ENCODE measurements around the gene ZNF560.

ZNF560 gene

DNA sequence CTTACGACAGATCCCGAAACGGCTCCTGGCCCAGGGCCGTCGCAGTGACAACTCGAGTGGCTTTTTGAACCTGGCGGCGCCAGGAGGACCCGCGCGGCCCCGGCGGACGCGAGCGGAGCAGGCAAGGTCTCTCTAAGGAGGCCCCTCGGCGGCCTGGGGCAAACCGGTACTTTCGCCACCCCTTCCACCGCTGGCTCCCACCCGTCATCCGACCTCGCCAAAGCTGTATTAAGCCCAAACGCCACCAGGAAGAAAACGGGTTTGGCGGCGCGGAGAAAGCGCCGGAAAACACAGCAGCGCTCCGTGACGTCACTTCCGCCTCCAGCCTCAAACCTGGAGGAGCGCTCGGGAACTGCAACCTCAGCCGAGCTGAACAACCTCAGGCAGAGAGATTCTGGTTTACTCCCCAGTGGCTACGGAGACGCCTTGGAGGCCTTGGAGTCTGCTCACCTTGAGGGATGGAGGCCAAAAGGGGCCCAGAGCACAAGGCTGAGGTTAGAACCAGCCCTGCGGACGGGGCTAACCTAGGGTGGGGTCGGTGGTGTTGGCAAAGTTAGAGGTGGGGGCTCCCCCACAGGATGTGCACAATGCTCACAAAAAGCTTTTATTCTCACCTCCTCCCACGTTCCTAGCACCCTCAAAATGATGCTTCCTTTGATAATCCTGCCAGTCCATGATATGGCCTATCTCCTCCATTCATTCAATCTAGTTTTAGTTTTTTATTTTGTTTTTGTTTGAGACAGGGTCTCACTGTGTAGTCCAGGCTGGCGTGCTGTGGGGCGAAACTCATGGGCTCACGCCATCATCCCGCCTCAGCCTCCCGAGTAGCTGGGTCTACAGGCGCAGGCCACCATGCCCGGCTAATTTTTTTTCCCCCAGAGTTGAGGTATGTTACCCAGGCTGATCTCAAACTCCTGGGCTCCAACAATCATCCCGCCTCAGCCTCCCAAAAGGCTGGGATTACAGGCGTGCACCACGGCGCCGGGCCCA is 62.8 kb downstream of the ZNF560 start, which contains the start of gene ZNF266:
Gene ZNF266 (minus strand): TSS at position 295 of the 990 bp plus-strand sequence. CDS start 15,484 bp downstream, outside the sequence.
- peak; percentile 81 for DNase-seq (ENCODE audit: low read depth)
- TF ChIP-seq, protein P1, sequence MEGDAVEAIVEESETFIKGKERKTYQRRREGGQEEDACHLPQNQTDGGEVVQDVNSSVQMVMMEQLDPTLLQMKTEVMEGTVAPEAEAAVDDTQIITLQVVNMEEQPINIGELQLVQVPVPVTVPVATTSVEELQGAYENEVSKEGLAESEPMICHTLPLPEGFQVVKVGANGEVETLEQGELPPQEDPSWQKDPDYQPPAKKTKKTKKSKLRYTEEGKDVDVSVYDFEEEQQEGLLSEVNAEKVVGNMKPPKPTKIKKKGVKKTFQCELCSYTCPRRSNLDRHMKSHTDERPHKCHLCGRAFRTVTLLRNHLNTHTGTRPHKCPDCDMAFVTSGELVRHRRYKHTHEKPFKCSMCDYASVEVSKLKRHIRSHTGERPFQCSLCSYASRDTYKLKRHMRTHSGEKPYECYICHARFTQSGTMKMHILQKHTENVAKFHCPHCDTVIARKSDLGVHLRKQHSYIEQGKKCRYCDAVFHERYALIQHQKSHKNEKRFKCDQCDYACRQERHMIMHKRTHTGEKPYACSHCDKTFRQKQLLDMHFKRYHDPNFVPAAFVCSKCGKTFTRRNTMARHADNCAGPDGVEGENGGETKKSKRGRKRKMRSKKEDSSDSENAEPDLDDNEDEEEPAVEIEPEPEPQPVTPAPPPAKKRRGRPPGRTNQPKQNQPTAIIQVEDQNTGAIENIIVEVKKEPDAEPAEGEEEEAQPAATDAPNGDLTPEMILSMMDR (IDR thresholded peaks at IDR 0.05; ENCODE audit: control insufficient read depth, extremely low read depth, insufficient read depth): peak; percentile 31; the same call in 1 of the 2 replicates
- H3K4me3 ChIP-seq (ENCODE audit: low read depth, low read length): peak within 1 kb of the TSS; percentile 73

DNA sequence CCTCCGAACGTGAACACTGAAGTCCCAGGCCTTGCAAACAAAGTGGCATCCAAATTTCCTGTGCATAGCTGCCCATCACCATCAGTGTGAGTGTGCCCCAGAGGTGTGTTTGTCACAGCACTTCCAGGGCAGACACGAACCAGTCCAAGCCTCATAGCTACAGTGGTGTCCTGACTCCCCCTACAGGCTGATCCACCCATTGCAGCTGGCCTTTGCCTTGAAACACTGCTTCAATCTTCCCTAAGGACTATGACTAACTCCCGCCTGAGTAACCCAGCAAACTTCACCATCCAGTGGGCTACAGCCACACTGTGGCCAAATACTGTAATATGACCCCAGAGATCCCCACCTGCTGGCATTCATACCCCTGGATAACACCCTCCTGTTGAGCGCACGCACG is 66.9 kb downstream of the ZNF560 start:
- DNase-seq (ENCODE audit: low read depth): no peak
- TF ChIP-seq, protein P1 (IDR thresholded peaks at IDR 0.05; ENCODE audit: control insufficient read depth, extremely low read depth, insufficient read depth): peak; percentile 55

DNA sequence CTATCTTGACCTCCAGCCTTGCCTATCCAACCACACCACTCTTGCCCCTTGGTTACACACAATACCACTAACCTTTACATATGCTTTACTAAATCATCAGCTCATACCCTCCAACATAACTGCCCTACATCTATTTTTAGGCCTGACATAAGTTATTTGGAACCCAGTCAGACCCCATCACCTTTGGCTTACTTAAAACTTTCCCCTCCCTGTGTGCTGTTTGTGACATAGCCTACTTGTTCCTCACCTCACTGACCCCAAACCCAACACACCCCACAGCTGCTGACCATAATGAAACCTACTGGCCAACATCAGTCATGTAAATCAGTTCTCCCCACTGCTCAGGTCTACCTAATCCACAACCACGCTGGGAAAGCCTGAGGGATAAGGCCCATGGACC is 68.0 kb downstream of the ZNF560 start:
- no peak overlapping the region for H3K4me3 ChIP-seq (ENCODE audit: low read depth, low read length)
- DNase-seq (ENCODE audit: low read depth): no peak
- TF ChIP-seq, protein P1 (IDR thresholded peaks at IDR 0.05; ENCODE audit: control insufficient read depth, extremely low read depth, insufficient read depth): no peak

More for the DNA sequence above, 66.9 kb downstream of the ZNF560 start:
- H3K4me3 ChIP-seq (ENCODE audit: low read depth, low read length): no peak overlapping the region

DNA sequence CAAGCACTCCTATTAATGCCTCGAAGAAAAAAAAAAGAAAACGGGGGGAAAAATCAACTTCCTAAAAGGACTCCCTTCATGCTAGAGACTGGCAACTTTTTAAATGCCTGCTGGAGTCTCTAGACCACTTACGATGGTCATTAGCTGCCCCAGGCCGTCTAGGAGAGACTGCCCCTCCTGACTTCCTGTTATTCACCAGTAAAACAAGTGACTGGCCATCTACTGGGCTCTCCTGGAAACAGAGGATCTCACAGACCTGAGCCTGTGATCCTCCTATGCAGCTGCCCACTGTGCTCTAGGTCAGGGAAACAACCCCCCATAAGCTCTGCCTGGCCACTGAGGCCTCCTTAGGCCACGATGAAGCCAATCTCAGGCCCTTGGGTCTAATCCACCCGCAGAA is 70.5 kb downstream of the ZNF560 start:
- DNase-seq (ENCODE audit: low read depth): no peak
- TF ChIP-seq, protein P1 (IDR thresholded peaks at IDR 0.05; ENCODE audit: control insufficient read depth, extremely low read depth, insufficient read depth): no peak
- H3K4me3 ChIP-seq (ENCODE audit: low read depth, low read length): no peak overlapping the region
